GM18502 (cell line): ENCODE data around the gene PHF3.

Experiments used
- ATAC-seq: cut with Tn5 transposase; IDR thresholded peaks from one replicate; pipeline ENCODE4 v1.9.1; 2021; ENCODE audit warnings: mild to moderate bottlenecking; ENCODE audit not compliant: unreplicated experiment, poor library complexity

PHF3 gene

DNA sequence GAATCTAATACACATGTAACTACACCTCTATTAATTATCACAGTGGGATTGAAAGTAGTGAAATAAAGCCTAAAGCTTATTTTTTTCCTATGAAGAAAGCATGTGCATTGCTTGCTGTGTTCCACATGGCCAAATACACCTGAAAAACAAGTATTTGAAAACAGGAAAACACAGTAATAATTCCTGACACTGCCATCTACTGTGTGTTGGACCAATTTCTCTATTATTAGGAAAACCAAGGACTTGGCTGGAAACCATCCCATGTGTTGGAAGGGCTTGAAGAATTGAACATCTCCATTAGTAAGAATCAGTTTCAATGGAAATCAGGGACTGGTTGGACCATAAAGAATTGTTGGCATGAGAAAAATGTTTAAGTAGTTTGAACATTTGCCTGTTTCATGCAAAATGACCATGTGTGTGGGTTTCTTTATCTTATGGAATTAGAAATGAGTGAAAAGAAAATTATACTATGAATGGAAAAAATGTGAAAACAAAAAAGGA lies 124.1 kb downstream of the PHF3 start:
- no peak for ATAC-seq

DNA sequence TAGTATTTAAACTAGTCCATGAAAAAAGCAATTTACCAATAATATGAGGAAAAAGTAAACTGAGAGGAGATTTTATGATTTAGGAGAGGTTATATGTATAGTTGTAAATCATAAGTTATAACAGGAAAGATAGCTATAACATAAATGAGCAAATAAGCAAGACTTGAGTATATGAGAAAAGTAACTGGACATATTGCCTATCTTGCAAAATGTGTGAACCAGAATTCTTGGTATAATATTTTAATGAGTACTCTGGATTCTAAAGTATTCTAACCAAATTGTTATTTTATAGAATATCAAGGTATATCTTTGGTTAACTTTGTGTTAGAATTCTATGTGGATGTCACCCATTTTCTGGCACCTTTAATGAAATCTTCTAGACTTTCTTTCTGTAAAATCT lies 124.6 kb downstream of the PHF3 start:
- ATAC-seq: no peak

DNA sequence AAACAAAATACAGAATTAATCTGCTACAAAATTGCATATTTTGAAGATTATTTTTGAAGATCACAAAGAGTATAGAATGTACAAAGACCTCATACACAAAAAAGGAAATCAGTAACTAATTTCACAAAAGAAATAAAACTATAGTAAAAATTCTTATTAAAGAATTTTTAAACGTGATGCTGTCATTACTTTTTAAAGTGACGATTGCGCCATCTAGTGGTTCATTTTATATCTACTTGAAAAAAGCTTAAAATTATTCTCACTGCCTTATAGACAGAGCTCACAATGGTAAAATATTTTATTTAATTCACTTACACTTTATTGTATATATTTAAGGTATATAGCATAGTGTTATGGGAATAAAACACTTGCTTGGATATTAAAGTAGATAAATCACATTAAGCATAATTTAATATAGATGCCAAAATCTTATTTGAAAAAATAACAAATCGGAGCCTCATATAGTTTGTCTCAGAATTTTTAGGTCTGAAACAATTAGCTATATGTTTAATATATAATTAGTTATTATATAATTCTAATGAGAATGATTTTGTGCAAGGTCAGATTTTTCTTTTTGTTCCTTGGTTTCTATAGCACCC lies 128.8 kb downstream of the PHF3 start:
- ATAC-seq: peak; percentile 53
